Heart left ventricle (tissue), 16 donors: Measurements from ENCODE around the gene IPCEF1. TPM values are rescaled to one million over a fixed set of nuclear protein-coding genes. Genes with fewer than 3 reads are reported as not detected.

Experiments used
- ATAC-seq, 4 donors: fragments of 200-7000 bp; cut with Tn5 transposase; one replicate each; pipeline ENCODE4 v1.9.1; 2020 to 2022; ENCODE audit warnings: moderate library complexity in 4 of 4, mild to moderate bottlenecking in 3 of 4, moderate number of reproducible peaks in 1 of 4
- DNase-seq, 5 donors: peaks; one replicate each; pipeline ENCODE4 v3.0.0-alpha.2; 2020
- H3K27ac ChIP-seq, 12 donors: fragments of 200-600 bp; sonication (generic) in 4 of 12; one replicate each; pipeline versions ENCODE4 v1.5.0 to v1.8.0; 2016 to 2022; ENCODE audit warnings: mild to moderate bottlenecking in 2 of 12
- H3K27me3 ChIP-seq, 9 donors: fragments of 200-600 bp; sonication (generic) in 2 of 9; one replicate each; pipeline versions ENCODE4 v1.5.1 to v1.8.0; 2016 to 2022; ENCODE audit warnings: mild to moderate bottlenecking in 3 of 9
- H3K36me3 ChIP-seq, 9 donors: fragments of 200-600 bp; sonication (generic) in 2 of 9; one replicate each; pipeline versions ENCODE4 v1.5.0 to v1.8.0; 2018 to 2022; ENCODE audit warnings: mild to moderate bottlenecking in 2 of 9
- H3K4me1 ChIP-seq, 12 donors: fragments of 200-600 bp; sonication (generic) in 4 of 12; one replicate each; pipeline versions ENCODE4 v1.5.0 to v1.8.0; 2016 to 2022; ENCODE audit warnings: mild to moderate bottlenecking in 3 of 12
- H3K4me3 ChIP-seq, 12 donors: fragments of 200-600 bp; sonication (generic) in 4 of 12; one replicate each; pipeline versions ENCODE4 v1.5.0 to v1.8.0; 2017 to 2022; ENCODE audit warnings: mild to moderate bottlenecking in 9 of 12, moderate library complexity in 4 of 12
- H3K9me3 ChIP-seq, 12 donors: fragments of 200-600 bp; sonication (generic) in 4 of 12; one replicate each; pipeline versions ENCODE4 v1.5.0 to v1.8.0; 2016 to 2022; ENCODE audit warnings: mild to moderate bottlenecking in 1 of 12
- POLR2A ChIP-seq, 2 donors: fragments of 450-650 bp; IDR thresholded peaks; one replicate each; pipeline ENCODE4 v1.6.1; 2017; ENCODE audit warnings: antibody characterized with exemption in 2 of 2, mild to moderate bottlenecking in 2 of 2, moderate library complexity in 2 of 2
- WGBS, 4 donors: extraction: QIAGEN DNeasy Blood & Tissue Kit in 2 of 4; methylation state at CpG; one replicate each; pipeline versions ENCODE4 v1.1.5 to v1.1.7; 2013 to 2018; 5-methylcytosine and 5-hydroxymethylcytosine counted together
- intact Hi-C, 10 donors: fragments of 100-400 bp; cut with DNase I; formaldehyde crosslinking; loops; one replicate each; pipeline versions ENCODE4 v1.11.1 to v1.14.2; 2022
- polyA plus RNA-seq, 2 donors: library from polyadenylated mRNA; stranded (reverse); fragments of 200-250 nt; gene quantifications; one replicate each; pipeline ENCODE4 v1.2.3, GENCODE V29; 2013
- total RNA-seq, 9 donors: library from RNA; depleted of rRNA in 2 of 9; stranded (reverse); fragments of >200 nt in 2 of 9; fragmentation: NEBNext Ultra II Directional in 3 of 9; extraction: Animal tissue kit (Norgen Biotek cat#: 25700) in 3 of 9; gene quantifications; one replicate each; pipeline versions ENCODE4 v1.1.0 to v1.2.4, GENCODE V29; 2016 to 2023
- TF ChIP-seq, protein P1 (sequence below), 12 donors: fragments of 200-600 bp; sonication (generic) in 4 of 12; IDR thresholded peaks; one replicate each; pipeline versions ENCODE4 v1.5.0 to v1.8.0; 2018 to 2022; ENCODE audit warnings: antibody characterized with exemption in 12 of 12, mild to moderate bottlenecking in 5 of 12
- donor health status: ischemic (EF 13 %, LVEDD 7.1; RV severe dilation, severe dysfunction).
- donor health status: healthy with polysubstance abuse.
- donor health status: DM: no; HTN: yes; CAD: no.
- donor health status: DM: no; HTN: no; CAD: no.
- donor health status: ischemic (EF 25% LVEDD 6.9; RV normal size, moderate dysfunction).
- donor health status: ischemic (EF 25% LVEDD 5.7; RV mildly dilated, moderate dysfunction).
- donor health status: healthy.
- donor health status: DM: yes; HTN: yes; CAD: no.
- donor health status: ischemic (EF 35%, LVEDD 5.7; RV mildly dilated, moderate dysfunction).
- donor health status: nonischemic (EF 11% LVEDD 7.7; RV severe dilation, severe dysfunction).
- donor health status: DM: yes; HTN: yes; CAD: no.
- donor health status: PGD.
- donor health status: ischemic (EF 29% LVEDD 5.4; RV normal size, mild dysfunction).
- donor health status: nonischemic (EF 23%, LVEDD 6.1; RV moderate dilation, normal function).

The IPCEF1 gene
- total and polyA plus RNA-seq, 11 donors, result 0.10 to 4.1 (median 0.35) TPM

DNA sequence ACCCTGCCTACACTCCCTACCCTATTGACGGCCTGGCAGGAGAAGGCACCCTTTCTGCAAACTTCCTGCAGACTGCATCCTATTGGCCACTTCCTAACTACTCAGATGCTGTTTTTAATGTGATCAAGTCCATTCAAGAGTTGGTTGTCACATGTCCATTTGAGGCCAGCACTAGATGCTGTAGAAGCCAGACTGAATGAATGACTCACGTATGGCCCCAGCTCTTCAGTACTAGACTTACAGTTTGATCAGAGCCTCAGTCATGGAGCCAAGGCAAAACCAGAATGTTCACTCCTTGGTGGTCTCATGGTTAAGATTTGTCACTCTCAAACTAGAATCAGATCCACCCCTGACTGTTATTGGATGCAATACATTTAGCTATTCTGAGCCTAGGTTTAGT, 215.9 kb downstream of the IPCEF1 start:
- Histone ChIP-seq H3K4me1 (no peaks in the 10 kb centered on the region), H3K4me3 (no peak overlapping the region), H3K27ac (no peak overlapping the region), H3K27me3 (no peaks in the 10 kb centered on the region), H3K9me3 (no peaks in the 10 kb centered on the region), H3K36me3 (no peaks in the 10 kb centered on the region)
- intact Hi-C loops, result no loop called here
- ATAC-seq, result no peak
- TF ChIP-seq, protein P1, sequence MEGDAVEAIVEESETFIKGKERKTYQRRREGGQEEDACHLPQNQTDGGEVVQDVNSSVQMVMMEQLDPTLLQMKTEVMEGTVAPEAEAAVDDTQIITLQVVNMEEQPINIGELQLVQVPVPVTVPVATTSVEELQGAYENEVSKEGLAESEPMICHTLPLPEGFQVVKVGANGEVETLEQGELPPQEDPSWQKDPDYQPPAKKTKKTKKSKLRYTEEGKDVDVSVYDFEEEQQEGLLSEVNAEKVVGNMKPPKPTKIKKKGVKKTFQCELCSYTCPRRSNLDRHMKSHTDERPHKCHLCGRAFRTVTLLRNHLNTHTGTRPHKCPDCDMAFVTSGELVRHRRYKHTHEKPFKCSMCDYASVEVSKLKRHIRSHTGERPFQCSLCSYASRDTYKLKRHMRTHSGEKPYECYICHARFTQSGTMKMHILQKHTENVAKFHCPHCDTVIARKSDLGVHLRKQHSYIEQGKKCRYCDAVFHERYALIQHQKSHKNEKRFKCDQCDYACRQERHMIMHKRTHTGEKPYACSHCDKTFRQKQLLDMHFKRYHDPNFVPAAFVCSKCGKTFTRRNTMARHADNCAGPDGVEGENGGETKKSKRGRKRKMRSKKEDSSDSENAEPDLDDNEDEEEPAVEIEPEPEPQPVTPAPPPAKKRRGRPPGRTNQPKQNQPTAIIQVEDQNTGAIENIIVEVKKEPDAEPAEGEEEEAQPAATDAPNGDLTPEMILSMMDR (IDR thresholded peaks at IDR 0.05), result no peak
- TF ChIP-seq POLR2A (IDR thresholded peaks at IDR 0.05), result no peak
- 59 to 96% (median 89%) methylated on average over 2 of the region's 2 CpGs for WGBS, 4 donors
- DNase-seq, result no peak

GRCh38 chr6:154139892-154140291, 216.7 kb downstream of the IPCEF1 start:
- Histone ChIP-seq H3K27me3 (no peaks in the 10 kb centered on the region), H3K4me3 (no peak overlapping the region), H3K4me1 (no peaks in the 10 kb centered on the region), H3K36me3 (no peaks in the 10 kb centered on the region), H3K27ac (peak overlapping the region in 1 of 12 donors; percentile 42), H3K9me3 (no peaks in the 10 kb centered on the region)
- ATAC-seq, result no peak
- TF ChIP-seq, protein P1 (IDR thresholded peaks at IDR 0.05), result no peak
- TF ChIP-seq POLR2A (IDR thresholded peaks at IDR 0.05), result no peak
- 63 to 80% (median 76%) methylated on average over 6 of the region's 6 CpGs for WGBS, 4 donors
- intact Hi-C loops, result no loop called here
- DNase-seq, result no peak

- Histone ChIP-seq H3K36me3 (no peaks in the 10 kb centered on the region), H3K27me3 (no peaks in the 10 kb centered on the region), H3K4me1 (no peaks in the 10 kb centered on the region), H3K9me3 (no peaks in the 10 kb centered on the region), H3K27ac (no peak overlapping the region), H3K4me3 (no peak overlapping the region)
- WGBS, 4 donors, result 84 to 92% (median 86%) methylated on average over 6 of the region's 6 CpGs
- no peak for DNase-seq
- no peak for ATAC-seq
- no peak for TF ChIP-seq POLR2A (IDR thresholded peaks at IDR 0.05)
- TF ChIP-seq, protein P1 (IDR thresholded peaks at IDR 0.05), result no peak
- intact Hi-C loops, result no loop called here
These were observed 217.8 kb downstream of the IPCEF1 start for GRCh38 chr6:154138793-154139192.

GRCh38 chr6:154134471-154135147, 222.0 kb downstream of the IPCEF1 start:
- no peak overlapping the region for H3K27ac ChIP-seq
- no peaks in the 10 kb centered on the region for H3K27me3 ChIP-seq
- ATAC-seq, result no peak
- TF ChIP-seq, protein P1 (IDR thresholded peaks at IDR 0.05), result no peak
- no peak for TF ChIP-seq POLR2A (IDR thresholded peaks at IDR 0.05)
- no peak for DNase-seq
- intact Hi-C loops, result no loop called here
- 85 to 88% (median 87%) methylated on average over 8 of the region's 8 CpGs for WGBS, 4 donors
- H3K4me1 ChIP-seq, result no peaks in the 10 kb centered on the region
- no peaks in the 10 kb centered on the region for H3K36me3 ChIP-seq
- no peak overlapping the region for H3K4me3 ChIP-seq
- H3K9me3 ChIP-seq, result no peaks in the 10 kb centered on the region
